Duodenal mucosa (tissue), 2 donors: ENCODE measurements around the gene FOXO3B.
A peak's percentile ranks its signal among the peaks of the same experiment; 100 is the strongest.
"Not testable (repeated sequence)": the region's sequence is repeated elsewhere in the genome, so short reads cannot be mapped to it uniquely, and the experiment has no call there.

Source experiments
- H3K27ac ChIP-seq: one replicate; pipeline ENCODE4 v1.7.0; 2013; ENCODE audit warnings: low read depth, low read length
- H3K27me3 ChIP-seq, 2 donors: one replicate each; pipeline ENCODE4 v1.7.0; 2013; ENCODE audit warnings: low read length in 2 of 2, control low read depth in 1 of 2; ENCODE audit not compliant: insufficient read depth in 2 of 2, control insufficient read depth in 1 of 2
- H3K36me3 ChIP-seq, 2 donors: one replicate each; pipeline ENCODE4 v1.7.0; 2013; ENCODE audit warnings: low read length in 2 of 2, control low read depth in 1 of 2; ENCODE audit not compliant: insufficient read depth in 2 of 2, control insufficient read depth in 1 of 2
- H3K4me1 ChIP-seq, 2 donors: one replicate each; pipeline ENCODE4 v1.7.0; 2013; ENCODE audit warnings: low read length in 2 of 2, control low read depth in 1 of 2; ENCODE audit not compliant: insufficient read depth in 2 of 2, control insufficient read depth in 1 of 2
- H3K4me3 ChIP-seq, 2 donors: one replicate each; pipeline ENCODE4 v1.7.0; 2013; ENCODE audit warnings: low read length in 2 of 2, low read depth in 1 of 2
- H3K9ac ChIP-seq, 2 donors: one replicate each; pipeline ENCODE4 v1.7.0; 2013; ENCODE audit warnings: low read length in 2 of 2, low read depth in 1 of 2
- H3K9me3 ChIP-seq, 2 donors: one replicate each; pipeline ENCODE4 v1.7.0; 2013; ENCODE audit warnings: low read length in 2 of 2, control low read depth in 1 of 2; ENCODE audit not compliant: control insufficient read depth in 1 of 2

Gene FOXO3B

GRCh38 chr17:18698473-18699103 is 16.5 kb upstream of the FOXO3B start:
- H3K27ac ChIP-seq, H3K36me3 ChIP-seq, H3K9me3 ChIP-seq, H3K27me3 ChIP-seq, H3K4me1 ChIP-seq: not testable (repeated sequence)
- Histone ChIP-seq H3K4me3 (peak overlapping the region; percentile 69 to 72), H3K9ac (peak overlapping the region; percentile 43 to 48)

- H3K27ac ChIP-seq, H3K27me3 ChIP-seq, H3K36me3 ChIP-seq, H3K4me3 ChIP-seq, H3K9me3 ChIP-seq, H3K9ac ChIP-seq, H3K4me1 ChIP-seq: not testable (repeated sequence)
These were observed 13.0 kb upstream of the FOXO3B start for GRCh38 chr17:18695143-18695542.

- not testable (repeated sequence) for H3K9ac ChIP-seq
These were observed 554 bp upstream of the FOXO3B start for GRCh38 chr17:18682668-18683067.

GRCh38 chr17:18677381-18677780 is 4.7 kb downstream of the FOXO3B start:
- H3K4me3 ChIP-seq, H3K4me1 ChIP-seq, H3K9me3 ChIP-seq, H3K36me3 ChIP-seq, H3K27me3 ChIP-seq, H3K27ac ChIP-seq, H3K9ac ChIP-seq: not testable (repeated sequence)

More at GRCh38 chr17:18682668-18683067, 554 bp upstream of the FOXO3B start:
- H3K4me3 ChIP-seq, result peak overlapping the region; percentile 52 to 60
- H3K27ac ChIP-seq, H3K36me3 ChIP-seq, H3K4me1 ChIP-seq, H3K27me3 ChIP-seq, H3K9me3 ChIP-seq: not testable (repeated sequence)

GRCh38 chr17:18676928-18677327 is 5.2 kb downstream of the FOXO3B start:
- not testable (repeated sequence) for H3K36me3 ChIP-seq, H3K4me1 ChIP-seq, H3K27me3 ChIP-seq, H3K9me3 ChIP-seq, H3K27ac ChIP-seq, H3K9ac ChIP-seq, H3K4me3 ChIP-seq

GRCh38 chr17:18672395-18673227 is 9.5 kb downstream of the FOXO3B start:
- not testable (repeated sequence) for H3K36me3 ChIP-seq, H3K27ac ChIP-seq, H3K27me3 ChIP-seq, H3K4me1 ChIP-seq, H3K4me3 ChIP-seq, H3K9me3 ChIP-seq, H3K9ac ChIP-seq

GRCh38 chr17:18668625-18669024 is 13.5 kb downstream of the FOXO3B start:
- not testable (repeated sequence) for H3K4me1 ChIP-seq, H3K9me3 ChIP-seq, H3K27me3 ChIP-seq, H3K4me3 ChIP-seq, H3K36me3 ChIP-seq, H3K9ac ChIP-seq, H3K27ac ChIP-seq

GRCh38 chr17:18667535-18667934 is 14.6 kb downstream of the FOXO3B start:
- H3K9me3 ChIP-seq, result peaks cover 7 to 17% of the 10 kb centered on the region in 2 donors
- H3K4me3 ChIP-seq, H3K27ac ChIP-seq, H3K9ac ChIP-seq, H3K27me3 ChIP-seq, H3K36me3 ChIP-seq, H3K4me1 ChIP-seq: not testable (repeated sequence)

GRCh38 chr17:18666326-18666725 is 15.8 kb downstream of the FOXO3B start:
- H3K4me3 ChIP-seq, H3K27me3 ChIP-seq, H3K27ac ChIP-seq, H3K36me3 ChIP-seq, H3K9ac ChIP-seq, H3K4me1 ChIP-seq: not testable (repeated sequence)
- H3K9me3 ChIP-seq, result peaks cover 10 to 29% of the 10 kb centered on the region in 2 donors

GRCh38 chr17:18661924-18662624 is 20.0 kb downstream of the FOXO3B start:
- not testable (repeated sequence) for H3K36me3 ChIP-seq, H3K9ac ChIP-seq, H3K27me3 ChIP-seq, H3K4me3 ChIP-seq, H3K27ac ChIP-seq, H3K4me1 ChIP-seq
- H3K9me3 ChIP-seq, result peaks cover 12 to 25% of the 10 kb centered on the region in 2 donors
